Lung (tissue), 13 donors: ENCODE measurements around the gene TNFRSF4. TPM values are rescaled to one million over a fixed set of nuclear protein-coding genes. Genes with fewer than 3 reads are reported as not detected.

Source experiments
- ATAC-seq: fragments of 200-7000 bp; cut with Tn5 transposase; one replicate; pipeline ENCODE4 v1.9.1; 2020; ENCODE audit warnings: moderate number of reproducible peaks; ENCODE audit not compliant: insufficient read depth, low FRiP score
- DNase-seq, 3 donors: peaks; one replicate each; pipeline ENCODE4 v3.0.0-alpha.2; 2013 to 2017
- H3K27ac ChIP-seq, 2 donors: one replicate each; pipeline ENCODE4 v1.5.1; 2013; ENCODE audit warnings: mild to moderate bottlenecking in 2 of 2, moderate library complexity in 2 of 2, control low read depth in 1 of 2, inconsistent platforms in 1 of 2, low read depth in 1 of 2, low read length in 1 of 2
- H3K27me3 ChIP-seq, 3 donors: one replicate each; pipeline ENCODE4 v1.5.1; 2013; ENCODE audit warnings: low read length in 2 of 3; ENCODE audit not compliant: control insufficient read depth in 3 of 3, insufficient read depth in 3 of 3
- H3K36me3 ChIP-seq, 4 donors: one replicate each; pipeline ENCODE4 v1.5.1; 2013; ENCODE audit warnings: low read length in 4 of 4, mild to moderate bottlenecking in 1 of 4, moderate library complexity in 1 of 4; ENCODE audit not compliant: control insufficient read depth in 4 of 4, insufficient read depth in 4 of 4
- H3K4me1 ChIP-seq, 5 donors: one replicate each; pipeline ENCODE4 v1.5.1; 2013; ENCODE audit warnings: low read length in 5 of 5, mild to moderate bottlenecking in 2 of 5, moderate library complexity in 1 of 5; ENCODE audit not compliant: control insufficient read depth in 5 of 5, insufficient read depth in 5 of 5
- H3K4me3 ChIP-seq: one replicate; pipeline ENCODE4 v1.5.1; 2013; ENCODE audit warnings: mild to moderate bottlenecking, control low read depth, moderate library complexity
- H3K9ac ChIP-seq, 2 donors: one replicate each; pipeline ENCODE4 v1.5.1; 2013; ENCODE audit warnings: low read length in 2 of 2, control low read depth in 1 of 2; ENCODE audit not compliant: insufficient read depth in 1 of 2
- H3K9me3 ChIP-seq, 4 donors: one replicate each; pipeline ENCODE4 v1.5.1; 2013; ENCODE audit warnings: low read length in 3 of 4, mild to moderate bottlenecking in 1 of 4, moderate library complexity in 1 of 4; ENCODE audit not compliant: control insufficient read depth in 4 of 4, insufficient read depth in 3 of 4
- WGBS, 2 donors: extraction: QIAGEN DNeasy Blood & Tissue Kit; methylation state at CpG; one replicate each; pipeline ENCODE4 v1.1.7; 2013; 5-methylcytosine and 5-hydroxymethylcytosine counted together
- polyA plus RNA-seq, 2 donors: library from polyadenylated mRNA; stranded (reverse); fragments of 200-250 nt; gene quantifications; one replicate each; pipeline ENCODE4 v1.2.1, GENCODE V29; 2013
- small RNA-seq: library from RNA; depleted of rRNA; stranded (forward); fragments of <200 nt; gene quantifications from one replicate; pipeline ENCODE3, GENCODE V24; 2014; ENCODE audit warnings: low replicate concordance
- total RNA-seq, 2 donors: library from RNA; depleted of rRNA in 1 of 2; stranded (reverse); fragments of >200 nt in 1 of 2; gene quantifications; one replicate each; pipeline ENCODE4 v1.2.1, GENCODE V29; 2014 to 2021
- TF ChIP-seq, protein P1 (sequence below): IDR thresholded peaks from 2 replicates; pipeline ENCODE4 v1.5.1; 2012; ENCODE audit warnings: mild to moderate bottlenecking; ENCODE audit errors: control extremely low read depth, extremely low read depth
- donor health status: control.
- donor health status: control.
- donor health status: Bipolar disorder and iron deficiency.
- donor health status: healthy.
- donor health status: DM: yes; HTN: yes; CAD: no.

TNFRSF4 gene
- total and polyA plus RNA-seq, 4 donors = 3.6 to 11.3 (median 6.9) TPM

DNA sequence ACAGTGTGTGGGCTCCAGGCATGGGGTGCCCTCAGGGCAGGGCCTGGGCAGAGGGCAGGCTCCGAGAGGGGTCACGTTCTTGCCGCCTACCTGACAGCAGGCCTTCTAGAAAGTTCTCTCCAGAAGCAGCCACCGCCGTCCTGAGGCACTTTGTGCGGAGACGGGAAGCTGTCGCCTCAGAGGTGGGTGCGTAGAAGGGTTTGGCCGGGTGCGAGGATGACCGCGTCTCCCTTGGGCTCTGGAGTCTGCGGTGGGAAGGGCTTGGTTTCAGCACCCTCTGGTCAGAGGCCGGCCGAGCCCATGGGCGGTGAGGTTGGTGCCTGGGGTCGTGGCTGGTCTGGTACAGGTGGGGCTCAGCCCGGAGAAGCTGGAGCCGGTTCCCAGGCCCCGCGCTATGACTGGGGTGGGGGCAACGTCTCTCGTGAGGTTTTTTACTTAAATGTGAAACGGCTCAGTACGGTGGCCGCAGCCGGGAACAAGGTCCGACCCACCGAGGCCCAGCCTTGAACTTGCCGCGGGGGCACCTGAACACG, 50.3 kb downstream of the TNFRSF4 start:
- Histone ChIP-seq H3K36me3 (no peaks in the 10 kb centered on the region), H3K4me1 (peaks cover 0 to 14% (median 2%) of the 10 kb centered on the region in 5 donors), H3K9ac (peak overlapping the region in 1 of 2 donors; percentile 46), H3K27me3 (peaks cover 0 to 3% (median 0%) of the 10 kb centered on the region in 3 donors), H3K27ac (peak overlapping the region in 1 of 2 donors; percentile 87), H3K4me3 (peak overlapping the region; percentile 55), H3K9me3 (no peaks in the 10 kb centered on the region)
- no peak for DNase-seq
- no peak for ATAC-seq
- TF ChIP-seq, protein P1, sequence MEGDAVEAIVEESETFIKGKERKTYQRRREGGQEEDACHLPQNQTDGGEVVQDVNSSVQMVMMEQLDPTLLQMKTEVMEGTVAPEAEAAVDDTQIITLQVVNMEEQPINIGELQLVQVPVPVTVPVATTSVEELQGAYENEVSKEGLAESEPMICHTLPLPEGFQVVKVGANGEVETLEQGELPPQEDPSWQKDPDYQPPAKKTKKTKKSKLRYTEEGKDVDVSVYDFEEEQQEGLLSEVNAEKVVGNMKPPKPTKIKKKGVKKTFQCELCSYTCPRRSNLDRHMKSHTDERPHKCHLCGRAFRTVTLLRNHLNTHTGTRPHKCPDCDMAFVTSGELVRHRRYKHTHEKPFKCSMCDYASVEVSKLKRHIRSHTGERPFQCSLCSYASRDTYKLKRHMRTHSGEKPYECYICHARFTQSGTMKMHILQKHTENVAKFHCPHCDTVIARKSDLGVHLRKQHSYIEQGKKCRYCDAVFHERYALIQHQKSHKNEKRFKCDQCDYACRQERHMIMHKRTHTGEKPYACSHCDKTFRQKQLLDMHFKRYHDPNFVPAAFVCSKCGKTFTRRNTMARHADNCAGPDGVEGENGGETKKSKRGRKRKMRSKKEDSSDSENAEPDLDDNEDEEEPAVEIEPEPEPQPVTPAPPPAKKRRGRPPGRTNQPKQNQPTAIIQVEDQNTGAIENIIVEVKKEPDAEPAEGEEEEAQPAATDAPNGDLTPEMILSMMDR = no peak
- WGBS, 2 donors = 75 to 93% methylated on average over 33 of the region's 33 CpGs

DNA sequence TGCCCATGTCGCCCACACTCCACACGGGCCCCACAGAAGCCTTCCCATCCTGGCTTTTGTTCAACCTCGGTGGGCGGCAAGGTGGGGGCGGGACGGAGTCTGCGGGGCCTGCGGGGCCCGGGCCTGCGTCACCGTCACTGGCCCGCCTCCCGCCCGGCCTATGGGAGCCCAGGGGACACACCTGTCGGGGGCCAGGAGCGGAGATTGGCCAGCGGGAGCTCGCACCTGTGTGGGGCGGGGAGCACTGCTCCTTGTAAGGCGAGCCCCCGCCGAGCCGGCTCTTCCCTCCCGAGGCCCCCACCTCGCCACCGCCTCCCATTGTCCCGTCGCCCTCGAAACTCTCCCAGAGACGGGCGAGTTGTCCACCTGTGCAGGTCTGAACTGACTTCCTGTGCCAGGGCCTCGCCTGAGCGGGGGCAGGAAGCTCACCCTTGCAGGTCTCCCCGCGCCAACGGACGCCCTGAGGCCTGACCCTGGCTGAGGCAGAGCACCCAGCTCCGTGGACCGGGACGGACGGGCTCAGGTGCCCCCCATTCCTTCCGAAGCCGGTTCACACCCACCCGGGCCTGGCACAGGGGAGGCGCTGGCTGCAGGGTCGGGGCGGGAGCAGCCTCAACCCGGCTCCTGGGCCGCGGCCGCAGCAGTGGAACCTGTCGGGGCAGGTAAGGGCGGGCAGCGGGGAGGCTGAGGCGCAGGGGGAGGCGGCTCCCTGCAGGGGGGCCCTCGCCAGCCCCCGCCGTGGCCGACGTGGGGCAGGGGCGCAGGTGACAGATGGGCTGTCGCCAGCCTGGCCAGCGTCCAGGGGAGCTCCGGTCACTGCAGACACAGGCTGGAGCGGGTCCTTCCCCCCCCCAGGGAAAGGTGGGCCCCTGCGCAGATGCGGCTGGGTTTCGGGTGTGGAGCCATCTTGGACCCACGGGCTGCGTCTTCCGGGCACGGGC, 51.1 kb downstream of the TNFRSF4 start:
- Histone ChIP-seq H3K4me1 (peaks cover 0 to 19% (median 6%) of the 10 kb centered on the region in 5 donors), H3K27me3 (peaks cover 0 to 3% (median 0%) of the 10 kb centered on the region in 3 donors), H3K9ac (no peak overlapping the region), H3K4me3 (peak overlapping the region; percentile 55), H3K9me3 (no peaks in the 10 kb centered on the region), H3K36me3 (no peaks in the 10 kb centered on the region), H3K27ac (peak overlapping the region in 1 of 2 donors; percentile 87)
- TF ChIP-seq, protein P1 = no peak
- ATAC-seq (peak; percentile 44), DNase-seq (peak; percentile 56 to 82 (median 80))
- 54 to 81% methylated on average over 71 to 73 of the region's 73 CpGs for WGBS, 2 donors

DNA sequence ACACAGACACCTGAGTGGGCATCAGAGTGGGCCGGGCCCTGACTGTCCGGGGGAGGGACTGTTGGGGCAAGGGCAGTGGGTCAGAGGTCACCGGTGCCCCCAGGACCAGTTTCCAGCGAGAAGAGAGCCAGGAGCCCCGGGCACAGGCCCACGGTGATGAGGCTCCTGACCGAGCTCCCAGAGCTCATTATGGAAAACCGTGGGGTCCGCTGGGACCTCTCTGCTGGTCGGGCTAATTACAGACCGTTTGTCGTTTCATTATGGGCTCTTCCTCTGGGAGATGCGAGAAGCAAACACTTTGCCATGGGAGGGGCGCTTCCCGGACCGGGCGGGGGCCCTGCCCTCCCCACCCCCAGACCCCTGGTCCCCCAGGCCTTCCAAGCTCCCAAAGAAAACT, 52.3 kb downstream of the TNFRSF4 start:
- TF ChIP-seq, protein P1 = no peak
- no peak overlapping the region for H3K4me3 ChIP-seq
- no peak for ATAC-seq
- peaks cover 0 to 15% (median 6%) of the 10 kb centered on the region in 5 donors for H3K4me1 ChIP-seq
- DNase-seq = no peak
- no peaks in the 10 kb centered on the region for H3K36me3 ChIP-seq
- H3K27ac ChIP-seq = no peak overlapping the region
- H3K9ac ChIP-seq = no peak overlapping the region
- peaks cover 0 to 3% (median 0%) of the 10 kb centered on the region in 3 donors for H3K27me3 ChIP-seq
- H3K9me3 ChIP-seq = no peaks in the 10 kb centered on the region
- WGBS, 2 donors = 77 to 88% methylated on average over 17 of the region's 17 CpGs

Small RNAs within 50 kb of the gene (small RNA-seq; reads per million reads assigned to genes)
- gene MIR200A (95.8 reads per million, percentile 98 among the genes with 10 or more reads in this experiment), gene MIR200B (1,524 reads per million, percentile 99 among the genes with 10 or more reads in this experiment), gene MIR429 (131 reads per million, percentile 98 among the genes with 10 or more reads in this experiment)

Other genes with a start within 250 kb of the TNFRSF4 start
- gene PLEKHN1, start 247.7 kb downstream of the TNFRSF4 start, total RNA-seq = 1 to 10 TPM; 2.0 to 5.1 TPM
- 1 to 10 TPM; 2.0 to 2.8 TPM for gene PLEKHN1, start 247.7 kb downstream of the TNFRSF4 start, polyA plus RNA-seq
- under 1 TPM in 1 of 2 donors, not detected in 1; 0.15 TPM for gene PERM1, start 232.1 kb downstream of the TNFRSF4 start, total RNA-seq
- gene PERM1, start 232.1 kb downstream of the TNFRSF4 start, polyA plus RNA-seq = under 1 TPM; 0.06 to 0.45 TPM
- 10 to 100 TPM; 13.5 to 47.9 TPM for gene HES4, start 214.1 kb downstream of the TNFRSF4 start, total RNA-seq
- gene HES4, start 214.1 kb downstream of the TNFRSF4 start, polyA plus RNA-seq = 10 to 100 TPM; 16.6 to 37.7 TPM
- gene ISG15, start 200.7 kb downstream of the TNFRSF4 start, total RNA-seq = 10 to 100 TPM; 12.7 to 53.6 TPM
- gene ISG15, start 200.7 kb downstream of the TNFRSF4 start, polyA plus RNA-seq = 100 to 1,000 TPM; 208 to 234 TPM
- 100 to 1,000 TPM; 103 to 124 TPM for gene AGRN, start 194.0 kb downstream of the TNFRSF4 start, total RNA-seq
- 10 to 100 TPM; 30.7 to 67.4 TPM for gene AGRN, start 194.0 kb downstream of the TNFRSF4 start, polyA plus RNA-seq
- gene RNF223, start 139.8 kb downstream of the TNFRSF4 start, total RNA-seq = 1 to 10 TPM in 1 of 2 donors, under 1 TPM in 1; 0.54 to 2.4 TPM
- gene RNF223, start 139.8 kb downstream of the TNFRSF4 start, polyA plus RNA-seq = 1 to 10 TPM in 1 of 2 donors, under 1 TPM in 1; 0.57 to 2.3 TPM
- 10 to 100 TPM in 1 of 2 donors, 1 to 10 TPM in 1; 9.9 to 19.2 TPM for gene C1orf159, start 98.1 kb downstream of the TNFRSF4 start, total RNA-seq
- gene C1orf159, start 98.1 kb downstream of the TNFRSF4 start, polyA plus RNA-seq = 10 to 100 TPM in 1 of 2 donors, 1 to 10 TPM in 1; 9.5 to 16.7 TPM
- 10 to 100 TPM in 1 of 2 donors, 1 to 10 TPM in 1; 4.8 to 19.7 TPM for gene TTLL10, start 40.3 kb downstream of the TNFRSF4 start, total RNA-seq
- 1 to 10 TPM; 3.7 to 4.3 TPM for gene TTLL10, start 40.3 kb downstream of the TNFRSF4 start, polyA plus RNA-seq
- gene TNFRSF18, start 7.6 kb downstream of the TNFRSF4 start, total RNA-seq = 1 to 10 TPM; 2.7 to 4.0 TPM
- gene TNFRSF18, start 7.6 kb downstream of the TNFRSF4 start, polyA plus RNA-seq = 1 to 10 TPM; 1.8 to 2.1 TPM
- gene SDF4, start 17.8 kb upstream of the TNFRSF4 start, total RNA-seq = 100 to 1,000 TPM in 1 of 2 donors, 10 to 100 TPM in 1; 65.7 to 189 TPM
- gene SDF4, start 17.8 kb upstream of the TNFRSF4 start, polyA plus RNA-seq = 100 to 1,000 TPM; 108 to 178 TPM
- gene B3GALT6, start 18.1 kb upstream of the TNFRSF4 start, total RNA-seq = 10 to 100 TPM in 1 of 2 donors, 1 to 10 TPM in 1; 7.0 to 28.3 TPM
- gene B3GALT6, start 18.1 kb upstream of the TNFRSF4 start, polyA plus RNA-seq = 10 to 100 TPM; 12.7 to 18.9 TPM
- 1 to 10 TPM; 1.5 to 2.5 TPM for gene C1QTNF12, start 32.6 kb upstream of the TNFRSF4 start, total RNA-seq
- gene C1QTNF12, start 32.6 kb upstream of the TNFRSF4 start, polyA plus RNA-seq = 1 to 10 TPM; 1.2 to 3.0 TPM
- gene UBE2J2, start 59.7 kb upstream of the TNFRSF4 start, total RNA-seq = 10 to 100 TPM; 36.0 to 57.4 TPM
- gene UBE2J2, start 59.7 kb upstream of the TNFRSF4 start, polyA plus RNA-seq = 10 to 100 TPM; 45.9 to 48.2 TPM
- 1 to 10 TPM; 2.3 to 2.4 TPM for gene SCNN1D, start 66.3 kb upstream of the TNFRSF4 start, total RNA-seq
- 1 to 10 TPM in 1 of 2 donors, under 1 TPM in 1; 0.94 to 3.5 TPM for gene SCNN1D, start 66.3 kb upstream of the TNFRSF4 start, polyA plus RNA-seq
- gene ACAP3, start 93.8 kb upstream of the TNFRSF4 start, total RNA-seq = 10 to 100 TPM; 33.6 to 62.8 TPM
- 10 to 100 TPM; 18.7 to 42.0 TPM for gene ACAP3, start 93.8 kb upstream of the TNFRSF4 start, polyA plus RNA-seq
- 10 to 100 TPM; 11.3 to 21.1 TPM for gene PUSL1, start 94.4 kb upstream of the TNFRSF4 start, total RNA-seq
- gene PUSL1, start 94.4 kb upstream of the TNFRSF4 start, polyA plus RNA-seq = 10 to 100 TPM; 16.1 to 23.7 TPM
- gene INTS11, start 110.5 kb upstream of the TNFRSF4 start, total RNA-seq = 100 to 1,000 TPM in 1 of 2 donors, 10 to 100 TPM in 1; 89.8 to 102 TPM
- gene INTS11, start 110.5 kb upstream of the TNFRSF4 start, polyA plus RNA-seq = 100 to 1,000 TPM in 1 of 2 donors, 10 to 100 TPM in 1; 91.2 to 130 TPM
- 10 to 100 TPM; 14.2 to 24.2 TPM for gene CPTP, start 110.6 kb upstream of the TNFRSF4 start, total RNA-seq
- 10 to 100 TPM; 10.9 to 32.0 TPM for gene CPTP, start 110.6 kb upstream of the TNFRSF4 start, polyA plus RNA-seq
- 1 to 10 TPM in 1 of 2 donors, under 1 TPM in 1; 0.67 to 1.3 TPM for gene TAS1R3, start 117.1 kb upstream of the TNFRSF4 start, total RNA-seq
- gene TAS1R3, start 117.1 kb upstream of the TNFRSF4 start, polyA plus RNA-seq = under 1 TPM; 0.13 to 0.43 TPM
- 10 to 100 TPM; 39.2 to 79.1 TPM for gene DVL1, start 135.3 kb upstream of the TNFRSF4 start, total RNA-seq
- 10 to 100 TPM; 48.8 to 76.9 TPM for gene DVL1, start 135.3 kb upstream of the TNFRSF4 start, polyA plus RNA-seq
- gene MXRA8, start 144.4 kb upstream of the TNFRSF4 start, total RNA-seq = 100 to 1,000 TPM in 1 of 2 donors, 10 to 100 TPM in 1; 68.9 to 213 TPM
- 10 to 100 TPM; 38.5 to 65.0 TPM for gene MXRA8, start 144.4 kb upstream of the TNFRSF4 start, polyA plus RNA-seq
- gene AURKAIP1, start 161.1 kb upstream of the TNFRSF4 start, total RNA-seq = 100 to 1,000 TPM in 1 of 2 donors, 10 to 100 TPM in 1; 43.5 to 157 TPM
- 100 to 1,000 TPM; 179 to 208 TPM for gene AURKAIP1, start 161.1 kb upstream of the TNFRSF4 start, polyA plus RNA-seq
- 100 to 1,000 TPM; 157 to 385 TPM for gene CCNL2, start 185.2 kb upstream of the TNFRSF4 start, total RNA-seq
- gene CCNL2, start 185.2 kb upstream of the TNFRSF4 start, polyA plus RNA-seq = 100 to 1,000 TPM in 1 of 2 donors, 10 to 100 TPM in 1; 97.9 to 230 TPM
- gene MRPL20, start 193.1 kb upstream of the TNFRSF4 start, total RNA-seq = 100 to 1,000 TPM in 1 of 2 donors, 10 to 100 TPM in 1; 60.1 to 115 TPM
- 100 to 1,000 TPM; 129 to 181 TPM for gene MRPL20, start 193.1 kb upstream of the TNFRSF4 start, polyA plus RNA-seq
- 10 to 100 TPM; 30.2 to 54.2 TPM for gene ANKRD65, start 207.1 kb upstream of the TNFRSF4 start, total RNA-seq
- 10 to 100 TPM; 13.5 to 33.5 TPM for gene ANKRD65, start 207.1 kb upstream of the TNFRSF4 start, polyA plus RNA-seq
- gene VWA1, start 221.5 kb upstream of the TNFRSF4 start, total RNA-seq = 10 to 100 TPM; 72.6 to 94.3 TPM
- gene VWA1, start 221.5 kb upstream of the TNFRSF4 start, polyA plus RNA-seq = 10 to 100 TPM; 51.7 to 65.6 TPM
- gene ATAD3C, start 235.5 kb upstream of the TNFRSF4 start, total RNA-seq = 10 to 100 TPM in 1 of 2 donors, under 1 TPM in 1; 0.60 to 14.0 TPM
- gene ATAD3C, start 235.5 kb upstream of the TNFRSF4 start, polyA plus RNA-seq = 10 to 100 TPM; 15.7 to 18.0 TPM